Measurements from ENCODE around the gene CPEB2. TPM values are rescaled to one million over a fixed set of nuclear protein-coding genes. Genes with fewer than 3 reads are reported as not detected.

The CPEB2 gene
- total RNA-seq, 2 donors from 2014 or later: 7.1 to 7.5 TPM

DNA sequence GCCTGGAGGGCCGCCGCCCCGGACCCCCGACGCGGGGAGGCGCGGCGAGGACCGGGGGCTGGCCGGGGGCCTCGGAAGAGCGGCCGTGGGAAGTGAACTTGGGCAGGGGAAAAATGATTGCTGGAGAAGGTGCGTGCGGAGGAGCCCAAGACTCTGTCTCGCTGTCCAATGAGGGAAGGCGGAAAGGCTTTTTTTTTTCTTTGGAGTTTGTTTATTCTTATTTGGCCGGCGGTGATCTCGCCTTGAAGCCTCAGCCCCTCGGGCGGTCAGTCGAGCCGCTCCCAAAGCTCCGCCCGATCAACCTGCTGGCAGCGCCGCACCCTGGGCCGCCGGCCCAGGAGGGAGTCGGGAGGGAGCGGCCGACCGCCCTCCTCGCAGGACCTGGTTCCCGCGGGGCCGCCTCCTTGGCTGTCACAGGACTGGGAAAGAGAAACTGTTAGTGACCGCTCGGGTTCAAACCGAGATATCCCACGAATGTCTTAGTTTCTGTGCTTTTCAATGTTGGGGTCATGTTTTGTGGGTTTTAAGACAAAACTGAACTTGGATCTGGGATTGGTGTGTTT, 2.5 kb downstream of the CPEB2 start:
- DNase-seq (ENCODE audit: low spot score in 2 of 2) (peak; percentile 43 to 59), ATAC-seq (no peak)
- Mint-ChIP-seq H3K9me3 (no peaks in the 10 kb centered on the region), H3K36me3 (peaks cover 7 to 8% of the 10 kb centered on the region in 2 donors), H3K27ac (peak overlapping the region; percentile 89 to 96)

DNA sequence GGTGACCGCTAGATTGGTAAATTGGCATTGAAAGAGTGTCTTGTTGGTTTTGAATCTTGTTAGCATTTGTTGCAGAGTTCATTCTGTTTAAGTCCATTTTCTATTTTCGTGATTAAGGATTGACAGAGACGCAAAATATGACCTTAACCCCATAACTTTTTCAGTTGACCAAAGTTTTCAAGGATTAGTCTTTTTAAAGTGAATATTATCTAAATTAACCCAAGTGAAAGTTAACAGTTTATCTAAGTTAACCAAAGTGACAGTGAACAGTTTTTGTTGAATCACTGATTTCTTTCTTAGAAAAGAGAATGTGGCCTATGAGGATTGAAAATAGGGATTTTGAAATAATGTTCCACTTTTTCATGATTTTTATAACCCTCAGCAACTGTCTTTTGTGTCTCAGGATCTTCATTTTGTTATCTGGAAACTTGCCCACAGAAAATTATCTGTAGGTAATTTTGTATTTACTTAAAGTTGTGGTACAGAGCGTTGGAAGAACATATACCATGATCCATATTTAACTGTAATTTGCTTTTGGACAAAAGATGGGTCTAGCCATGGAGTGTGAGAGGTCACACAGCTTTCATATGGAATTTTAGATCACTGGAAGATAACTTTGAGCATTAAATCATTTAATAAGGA, 3.3 kb downstream of the CPEB2 start:
- H3K27ac Mint-ChIP-seq: peak overlapping the region; percentile 89 to 96
- peaks cover 8 to 13% of the 10 kb centered on the region in 2 donors for H3K36me3 Mint-ChIP-seq
- no peak for DNase-seq (ENCODE audit: low spot score in 2 of 2)
- H3K9me3 Mint-ChIP-seq: no peaks in the 10 kb centered on the region
- ATAC-seq: no peak

DNA sequence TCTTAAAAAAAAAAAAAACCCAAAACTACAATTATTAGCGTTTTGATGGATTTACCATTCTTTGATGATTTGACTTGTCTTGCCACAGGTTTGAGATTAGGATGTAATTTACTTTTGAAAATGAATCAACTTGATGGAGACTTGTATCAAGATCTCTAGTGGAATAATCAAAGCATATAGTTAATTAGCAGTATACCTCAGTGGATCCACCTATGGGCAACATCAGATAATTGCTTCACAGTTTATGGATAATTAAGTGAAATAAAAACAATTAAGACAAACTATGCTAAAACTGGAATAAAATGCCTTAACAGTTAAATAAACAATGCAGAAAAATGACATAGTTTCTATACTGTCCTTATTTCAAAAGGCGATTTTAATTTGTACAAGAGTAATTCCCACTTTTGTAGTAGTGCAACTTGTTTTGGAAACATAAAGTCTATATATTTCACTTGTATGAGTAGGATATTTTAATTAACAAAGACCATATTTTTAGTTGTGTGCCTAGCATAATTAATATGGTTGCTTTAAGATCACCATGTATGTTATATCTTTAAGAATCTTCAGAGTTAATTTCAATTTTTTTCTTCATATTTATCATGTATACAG, 4.2 kb downstream of the CPEB2 start:
- H3K9me3 Mint-ChIP-seq: no peaks in the 10 kb centered on the region
- no peak overlapping the region for H3K27ac Mint-ChIP-seq
- peaks cover 8 to 16% of the 10 kb centered on the region in 2 donors for H3K36me3 Mint-ChIP-seq
- ATAC-seq (no peak), DNase-seq (ENCODE audit: low spot score in 2 of 2) (no peak)

DNA sequence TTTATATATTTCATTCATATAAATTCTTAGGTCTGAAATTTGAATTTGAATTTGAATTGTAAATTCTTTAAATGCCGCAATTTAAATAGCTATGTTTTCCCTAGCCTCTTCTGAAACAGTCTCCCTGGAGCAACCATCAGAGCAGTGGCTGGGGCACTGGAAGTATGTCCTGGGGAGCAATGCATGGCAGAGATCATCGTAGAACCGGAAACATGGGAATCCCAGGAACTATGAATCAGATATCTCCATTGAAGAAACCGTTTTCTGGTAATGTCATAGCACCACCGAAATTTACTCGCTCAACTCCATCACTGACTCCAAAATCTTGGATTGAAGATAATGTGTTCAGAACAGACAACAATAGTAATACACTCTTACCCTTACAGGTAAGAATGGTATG, 4.9 kb downstream of the CPEB2 start:
- DNase-seq (ENCODE audit: low spot score in 2 of 2) (no peak), ATAC-seq (no peak)
- Mint-ChIP-seq H3K27ac (no peak overlapping the region), H3K9me3 (no peaks in the 10 kb centered on the region), H3K36me3 (peaks cover 8 to 21% of the 10 kb centered on the region in 2 donors)

DNA sequence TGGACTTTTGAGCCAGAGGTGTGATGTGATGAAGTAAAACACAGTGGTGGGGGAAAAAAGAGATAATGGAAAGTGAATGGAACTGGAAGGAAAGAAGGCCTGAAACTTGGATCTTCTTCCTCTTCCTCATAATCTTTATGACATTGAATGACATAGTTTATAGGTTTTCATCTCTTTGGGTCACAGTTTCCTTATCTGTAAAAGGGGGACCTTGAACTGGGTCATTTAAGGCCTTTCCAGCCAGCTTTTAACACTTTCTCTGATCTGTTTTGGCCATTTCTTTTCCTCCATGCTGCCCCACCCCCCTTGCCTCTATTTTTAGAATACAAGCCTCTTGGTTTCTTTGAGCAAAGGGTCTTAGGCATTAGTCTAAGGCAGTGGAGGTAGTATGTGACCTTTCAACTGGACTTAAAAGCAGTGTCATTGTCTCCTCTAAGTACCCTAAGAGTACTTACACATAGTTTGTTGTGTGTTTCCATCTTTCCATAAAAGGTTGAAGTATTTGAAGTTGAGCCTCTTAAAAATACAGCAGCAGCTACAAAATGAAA, 7.8 kb downstream of the CPEB2 start:
- ATAC-seq (no peak), DNase-seq (ENCODE audit: low spot score in 2 of 2) (no peak)
- Mint-ChIP-seq H3K27ac (no peak overlapping the region), H3K9me3 (no peaks in the 10 kb centered on the region), H3K36me3 (peaks cover 5 to 19% of the 10 kb centered on the region in 2 donors)

DNA sequence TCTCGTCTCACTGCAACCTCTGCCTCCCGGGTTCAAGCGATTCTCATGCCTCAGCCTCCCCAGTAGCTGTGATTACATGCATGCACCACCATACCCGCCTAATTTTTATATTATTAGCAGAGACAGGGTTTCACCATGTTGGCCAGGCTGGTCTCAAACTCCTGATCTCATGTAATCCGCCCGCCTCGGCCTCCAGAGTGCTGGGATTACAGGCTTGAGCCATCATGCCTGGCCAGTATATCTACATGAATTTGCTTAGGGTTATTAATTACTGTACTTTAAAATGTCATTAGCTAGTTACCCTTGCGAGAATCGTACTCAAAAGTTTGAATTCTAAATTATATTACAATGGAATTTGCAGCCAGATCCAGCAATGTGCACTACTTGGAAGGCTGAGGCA, 8.9 kb downstream of the CPEB2 start:
- no peak overlapping the region for H3K27ac Mint-ChIP-seq
- DNase-seq (ENCODE audit: low spot score in 2 of 2) (no peak), ATAC-seq (no peak)
- H3K9me3 Mint-ChIP-seq: no peaks in the 10 kb centered on the region
- peaks cover 0 to 14% of the 10 kb centered on the region in 2 donors for H3K36me3 Mint-ChIP-seq

DNA sequence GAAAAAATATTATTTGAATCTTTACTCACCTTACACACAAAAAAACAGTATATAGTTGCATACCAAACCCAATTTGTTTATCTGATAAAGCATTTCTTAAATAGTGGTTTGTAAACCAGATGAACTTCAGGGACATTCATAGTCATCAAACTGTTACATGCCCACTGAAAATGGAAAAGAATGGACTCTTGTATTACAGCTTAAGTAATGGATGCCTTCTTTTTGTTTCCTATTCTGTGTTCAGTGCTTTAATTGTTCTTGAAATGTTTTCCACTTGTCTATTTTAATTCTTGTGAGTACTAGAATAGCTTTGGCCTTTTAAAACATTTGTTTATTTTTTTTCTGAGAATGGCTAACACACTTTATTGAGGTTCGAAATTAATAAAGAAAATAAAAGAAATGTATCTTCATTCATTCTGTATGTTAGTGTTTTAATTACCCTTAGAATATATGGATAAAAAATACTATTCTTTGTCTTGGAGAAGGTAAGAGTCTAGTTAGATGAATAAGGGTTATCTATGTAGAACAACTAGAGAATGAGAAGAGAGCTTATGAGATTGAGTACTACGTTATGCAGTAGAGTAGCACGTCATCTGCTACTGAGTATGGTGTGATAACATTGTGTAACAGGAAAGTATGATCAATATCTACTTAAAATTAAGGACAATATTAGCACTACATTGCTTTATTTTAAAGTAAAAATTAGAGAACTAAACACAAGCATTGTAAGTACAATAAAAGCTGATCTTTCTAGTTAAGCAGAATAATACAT, 9.9 kb downstream of the CPEB2 start:
- peaks cover 0 to 14% of the 10 kb centered on the region in 2 donors for H3K36me3 Mint-ChIP-seq
- no peaks in the 10 kb centered on the region for H3K9me3 Mint-ChIP-seq
- H3K27ac Mint-ChIP-seq: no peak overlapping the region
- no peak for ATAC-seq
- DNase-seq (ENCODE audit: low spot score in 2 of 2): no peak

DNA sequence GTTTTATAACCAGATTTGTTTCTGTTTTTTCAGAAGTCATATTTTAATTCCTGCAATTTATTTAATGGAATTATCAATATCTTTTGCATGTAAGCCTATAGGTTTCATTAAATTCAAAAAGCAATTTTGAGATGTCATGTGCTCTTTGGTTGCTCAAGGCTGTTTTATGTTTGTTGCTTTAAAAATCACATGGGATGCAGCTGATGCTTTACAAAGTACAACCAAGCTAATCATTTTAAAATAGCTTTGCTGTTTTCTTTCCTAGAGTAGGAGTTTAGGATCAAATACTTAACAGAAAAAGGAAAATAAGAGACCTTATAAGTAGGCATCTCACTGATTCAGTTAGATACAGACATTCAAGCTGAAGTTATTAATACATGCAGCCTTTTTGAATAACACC, 11.3 kb downstream of the CPEB2 start:
- Mint-ChIP-seq H3K27ac (no peak overlapping the region), H3K36me3 (peaks cover 0 to 14% of the 10 kb centered on the region in 2 donors), H3K9me3 (no peaks in the 10 kb centered on the region)
- ATAC-seq (no peak), DNase-seq (ENCODE audit: low spot score in 2 of 2) (no peak)

DNA sequence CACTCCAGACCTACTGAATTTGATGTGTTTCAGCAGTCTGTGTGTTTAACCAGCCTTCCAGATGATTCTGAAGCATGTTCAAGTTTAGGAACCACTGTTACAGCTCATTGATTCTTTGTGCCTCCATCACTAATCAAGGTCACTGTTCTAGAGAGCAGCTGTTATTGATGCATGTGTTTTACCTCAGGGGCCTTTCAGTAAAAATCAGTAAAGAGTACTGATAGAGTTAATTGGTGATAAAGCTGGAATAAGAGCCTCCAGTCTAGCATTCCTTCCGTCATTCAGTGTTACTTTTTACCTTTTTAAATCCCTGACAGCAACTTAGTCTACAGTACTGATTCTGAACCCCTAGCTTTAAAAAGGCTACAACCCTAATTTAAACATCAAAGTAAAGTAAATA, 12.9 kb downstream of the CPEB2 start:
- Mint-ChIP-seq H3K27ac (no peak overlapping the region), H3K9me3 (no peaks in the 10 kb centered on the region), H3K36me3 (peaks cover 0 to 23% of the 10 kb centered on the region in 2 donors)
- DNase-seq (ENCODE audit: low spot score in 2 of 2) (no peak), ATAC-seq (no peak)

DNA sequence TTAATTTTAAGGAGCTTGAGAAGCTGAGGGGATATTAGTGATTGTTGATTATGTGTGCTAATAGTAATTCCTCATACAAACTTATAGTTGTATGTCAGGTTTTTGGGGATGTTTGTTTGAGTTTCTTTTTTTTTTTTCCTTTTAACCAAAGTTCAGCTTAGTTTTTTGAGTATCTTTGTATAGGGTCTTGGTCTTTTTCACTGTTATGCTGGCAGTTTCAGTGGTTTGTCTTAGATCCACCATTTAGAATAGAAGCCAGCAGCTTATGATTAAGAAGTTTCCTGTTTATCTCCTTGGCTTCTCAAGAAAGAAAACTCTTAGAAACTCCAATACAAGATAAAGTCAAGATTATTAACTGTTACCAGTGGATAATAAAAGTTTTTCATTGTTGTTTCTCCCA, 16.1 kb downstream of the CPEB2 start:
- Mint-ChIP-seq H3K9me3 (no peaks in the 10 kb centered on the region), H3K27ac (no peak overlapping the region), H3K36me3 (peaks cover 0 to 13% of the 10 kb centered on the region in 2 donors)
- ATAC-seq: no peak
- no peak for DNase-seq (ENCODE audit: low spot score in 2 of 2)

DNA sequence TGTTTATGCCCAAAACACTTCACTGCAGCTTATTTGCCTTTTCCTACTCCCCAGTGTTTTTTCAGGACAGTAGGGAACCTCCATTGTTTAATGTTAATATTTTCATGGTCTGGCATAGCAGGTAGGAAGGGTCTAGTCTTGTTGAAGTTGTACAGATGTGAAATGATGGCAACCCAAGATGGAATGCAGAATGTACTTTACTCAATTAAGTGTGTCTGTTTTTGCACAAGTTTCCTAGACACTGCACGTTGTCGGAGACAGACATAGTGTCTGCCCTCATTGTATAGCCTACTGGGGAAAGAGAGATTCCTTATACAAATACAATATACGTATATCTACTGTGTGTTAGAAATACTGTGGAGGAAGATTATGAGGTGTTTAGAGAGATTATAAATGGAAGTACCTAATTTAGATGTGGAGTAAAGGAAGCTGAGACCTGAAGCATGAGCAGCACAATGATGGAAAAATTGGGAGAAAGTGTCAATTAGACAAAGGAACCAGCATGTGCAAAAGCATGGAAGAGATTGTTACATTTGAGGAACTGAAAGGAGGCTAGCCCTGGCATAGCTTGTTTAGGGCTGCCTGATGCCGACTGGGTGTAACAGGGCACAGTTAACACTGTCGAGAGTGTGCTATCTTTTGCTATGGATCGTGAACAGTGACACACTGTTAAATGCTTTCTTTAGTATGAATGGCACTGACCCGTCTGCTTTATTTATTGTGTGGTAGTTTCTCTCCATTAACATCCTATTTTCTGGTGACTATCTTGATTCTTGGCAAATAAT, 18.4 kb downstream of the CPEB2 start:
- peaks cover 7 to 23% of the 10 kb centered on the region in 2 donors for H3K36me3 Mint-ChIP-seq

DNA sequence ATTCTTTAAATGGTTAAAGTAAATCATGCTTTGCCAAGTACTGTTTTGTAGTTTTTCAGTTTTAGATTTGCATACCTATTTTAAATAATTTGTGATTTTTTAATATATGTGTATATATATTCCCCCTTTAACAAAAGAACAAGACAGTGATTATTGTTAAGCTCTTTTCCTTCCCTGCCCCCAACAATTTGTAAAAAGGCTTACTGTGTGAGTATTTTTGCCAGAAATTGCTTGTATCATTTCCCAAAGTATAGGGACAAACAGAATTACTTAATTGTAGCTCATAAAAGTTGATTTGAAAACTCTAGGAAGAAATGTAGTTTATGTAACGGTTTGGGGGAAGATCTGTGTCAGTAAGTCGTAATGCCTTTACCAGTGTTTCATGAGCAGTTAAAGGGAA, 19.0 kb downstream of the CPEB2 start:
- peaks cover 0 to 5% of the 10 kb centered on the region in 2 donors for H3K9me3 Mint-ChIP-seq
- H3K27ac Mint-ChIP-seq: no peak overlapping the region
- DNase-seq (ENCODE audit: low spot score in 2 of 2) (no peak), ATAC-seq (no peak)
- H3K36me3 Mint-ChIP-seq: peaks cover 7 to 25% of the 10 kb centered on the region in 2 donors

More for the DNA sequence above, 18.4 kb downstream of the CPEB2 start:
- H3K27ac Mint-ChIP-seq: no peak overlapping the region
- ATAC-seq: no peak
- peaks cover 0 to 5% of the 10 kb centered on the region in 2 donors for H3K9me3 Mint-ChIP-seq
- no peak for DNase-seq (ENCODE audit: low spot score in 2 of 2)

DNA sequence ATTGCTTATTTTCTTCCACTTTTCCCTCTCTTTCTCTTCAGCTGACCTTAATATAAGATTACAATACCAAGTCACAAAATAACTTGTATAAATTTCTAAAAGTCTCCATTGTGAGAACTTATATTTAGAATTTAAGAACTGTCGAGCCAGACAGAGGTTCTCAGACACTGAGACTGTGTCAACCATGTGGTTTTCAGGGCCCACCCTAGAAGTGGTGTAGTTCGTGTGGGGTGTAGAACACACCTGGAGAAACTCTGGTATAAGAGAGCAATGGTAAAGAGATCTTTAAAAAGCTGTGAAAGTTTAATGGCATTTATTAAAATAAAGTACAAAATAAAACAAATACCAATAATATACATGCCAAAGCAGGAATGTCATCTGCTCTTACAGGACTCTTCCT, 19.7 kb downstream of the CPEB2 start:
- no peak for DNase-seq (ENCODE audit: low spot score in 2 of 2)
- H3K36me3 Mint-ChIP-seq: peaks cover 7 to 25% of the 10 kb centered on the region in 2 donors
- peak overlapping the region in 1 of 2 donors; percentile 22 for H3K27ac Mint-ChIP-seq

DNA sequence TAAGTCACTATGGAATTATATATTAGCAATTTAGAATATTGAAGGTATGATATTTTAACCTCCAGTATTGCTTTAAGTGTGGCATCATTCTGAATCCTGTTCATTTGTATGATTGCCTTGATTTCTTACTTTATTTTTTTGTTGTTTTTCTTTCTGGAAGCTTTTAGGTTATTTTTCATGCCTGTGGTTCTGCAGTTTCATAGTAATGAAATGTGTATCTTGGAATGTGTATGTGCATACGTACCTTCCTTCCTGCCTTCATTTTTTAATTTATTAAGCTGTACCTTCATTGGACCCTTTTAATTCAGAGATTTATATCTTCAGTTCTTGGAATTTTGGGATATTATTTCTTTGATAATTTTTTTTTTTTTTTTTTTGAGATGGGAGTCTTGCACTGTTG, 22.1 kb downstream of the CPEB2 start:
- ATAC-seq (no peak), DNase-seq (ENCODE audit: low spot score in 2 of 2) (no peak)
- no peak overlapping the region for H3K27ac Mint-ChIP-seq
- peaks cover 11 to 34% of the 10 kb centered on the region in 2 donors for H3K36me3 Mint-ChIP-seq
- H3K9me3 Mint-ChIP-seq: peaks cover 0 to 5% of the 10 kb centered on the region in 2 donors

More for the DNA sequence above, 19.7 kb downstream of the CPEB2 start:
- no peak for ATAC-seq
- H3K9me3 Mint-ChIP-seq: peaks cover 0 to 5% of the 10 kb centered on the region in 2 donors

DNA sequence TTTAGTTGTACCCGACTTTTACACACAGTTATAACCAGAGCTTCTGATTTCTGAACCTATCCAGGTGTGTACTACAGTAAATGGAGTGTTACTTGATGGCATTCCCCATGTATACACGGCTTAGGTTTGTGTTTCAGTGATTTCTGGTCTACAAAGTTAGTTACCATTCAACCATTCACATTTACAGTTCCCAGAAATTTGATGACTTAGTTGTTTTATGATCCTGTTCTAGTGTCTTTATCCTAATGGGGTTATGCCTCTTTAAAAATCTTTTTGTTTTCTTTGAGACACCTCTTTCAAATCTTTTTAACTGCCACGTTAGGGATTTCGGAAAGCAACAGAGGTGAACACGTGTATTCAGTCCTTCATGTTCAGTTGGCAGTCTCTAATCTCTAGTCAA, 23.4 kb downstream of the CPEB2 start:
- ATAC-seq (no peak), DNase-seq (ENCODE audit: low spot score in 2 of 2) (no peak)
- Mint-ChIP-seq H3K27ac (no peak overlapping the region), H3K9me3 (peaks cover 0 to 5% of the 10 kb centered on the region in 2 donors), H3K36me3 (peaks cover 11 to 29% of the 10 kb centered on the region in 2 donors)

DNA sequence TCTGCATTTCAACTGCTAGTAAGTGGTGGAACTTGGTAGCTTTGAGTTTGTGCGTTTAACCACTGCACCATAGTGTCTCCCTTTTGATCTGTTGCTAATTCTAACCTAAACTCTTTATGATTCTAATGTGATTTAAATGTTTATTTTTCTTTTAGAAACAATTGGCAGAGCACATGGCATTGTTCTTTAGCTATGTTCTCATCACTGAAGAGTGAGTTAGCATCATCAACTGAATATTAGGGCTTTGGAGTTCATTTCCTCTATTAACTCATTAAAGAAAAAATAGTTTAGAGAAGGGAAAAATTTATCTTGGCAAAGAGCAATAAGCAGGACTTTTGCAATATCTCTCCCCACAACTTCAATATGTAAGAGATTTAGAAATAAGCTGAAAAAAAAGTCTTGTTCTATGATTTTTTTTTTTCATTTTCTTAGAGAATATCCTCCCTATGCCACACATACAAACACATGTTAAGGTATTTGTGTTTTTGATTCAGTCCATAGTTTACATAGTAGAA, 25.7 kb downstream of the CPEB2 start:
- DNase-seq (ENCODE audit: low spot score in 2 of 2): no peak
- Mint-ChIP-seq H3K27ac (no peak overlapping the region), H3K36me3 (peaks cover 11 to 30% of the 10 kb centered on the region in 2 donors), H3K9me3 (peaks cover 0 to 5% of the 10 kb centered on the region in 2 donors)
- no peak for ATAC-seq
